ENCODE results near the gene IFT74.

IFT74 gene

DNA sequence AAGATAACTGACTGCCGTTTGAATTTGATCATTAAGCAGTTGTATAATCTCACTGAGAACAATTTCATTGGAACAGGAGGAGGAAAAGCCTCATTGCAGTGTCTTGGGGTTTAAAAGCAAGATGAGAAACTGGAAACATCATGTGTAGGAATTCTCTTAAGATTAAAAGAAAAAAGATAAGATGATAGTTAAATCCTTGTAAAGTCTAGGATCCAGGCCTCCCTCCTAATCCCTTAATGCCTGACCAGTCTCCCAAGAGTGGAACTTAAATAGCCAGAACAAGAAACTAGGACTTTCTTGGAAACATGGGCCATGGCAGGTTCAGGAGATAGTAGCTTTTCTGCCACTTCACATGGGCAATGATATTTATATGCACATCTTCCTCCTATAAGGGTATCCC lies 86.3 kb downstream of the IFT74 start:
- no peak for DNase-seq (ENCODE audit: low read depth)
- no peak for TF ChIP-seq CTCF (IDR thresholded peaks at IDR 0.05; ENCODE audit: control insufficient read depth, extremely low read depth, insufficient read depth)
- H3K4me3 ChIP-seq (ENCODE audit: low read depth, low read length): no peak overlapping the region

DNA sequence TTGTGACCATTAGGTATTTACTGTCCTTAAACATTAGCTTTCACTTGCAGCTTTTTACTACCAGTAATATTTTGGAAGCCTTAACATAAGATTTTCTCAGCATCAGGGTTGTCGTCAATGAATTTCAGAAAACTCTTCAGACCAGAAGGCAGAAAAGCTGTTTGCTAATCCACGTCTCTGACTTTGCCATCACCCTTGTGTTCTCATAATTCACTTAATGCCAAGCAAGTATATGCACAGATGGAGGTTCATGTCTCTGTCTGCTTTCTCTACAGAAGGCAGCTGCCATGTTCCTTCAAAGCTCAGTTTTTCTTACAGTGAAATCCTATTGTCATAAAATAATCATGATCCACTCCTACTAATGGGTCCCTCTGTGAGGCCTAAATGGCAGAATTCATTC lies 87.0 kb downstream of the IFT74 start:
- TF ChIP-seq CTCF (IDR thresholded peaks at IDR 0.05; ENCODE audit: control insufficient read depth, extremely low read depth, insufficient read depth): no peak
- no peak for DNase-seq (ENCODE audit: low read depth)
- no peak overlapping the region for H3K4me3 ChIP-seq (ENCODE audit: low read depth, low read length)

- no peak for DNase-seq (ENCODE audit: low read depth)
- no peak for TF ChIP-seq CTCF (IDR thresholded peaks at IDR 0.05; ENCODE audit: control insufficient read depth, extremely low read depth, insufficient read depth)
- no peak overlapping the region for H3K4me3 ChIP-seq (ENCODE audit: low read depth, low read length)
Observed at GRCh38 chr9:27047136-27047535, 90.9 kb downstream of the IFT74 start.

- peak overlapping the region; percentile 5; the same call in 1 of the 2 replicates for H3K4me3 ChIP-seq (ENCODE audit: low read depth, low read length)
- peak; percentile 74 for DNase-seq (ENCODE audit: low read depth)
- no peak for TF ChIP-seq CTCF (IDR thresholded peaks at IDR 0.05; ENCODE audit: control insufficient read depth, extremely low read depth, insufficient read depth)
Observed at GRCh38 chr9:27053369-27054022, 97.3 kb downstream of the IFT74 start.

DNA sequence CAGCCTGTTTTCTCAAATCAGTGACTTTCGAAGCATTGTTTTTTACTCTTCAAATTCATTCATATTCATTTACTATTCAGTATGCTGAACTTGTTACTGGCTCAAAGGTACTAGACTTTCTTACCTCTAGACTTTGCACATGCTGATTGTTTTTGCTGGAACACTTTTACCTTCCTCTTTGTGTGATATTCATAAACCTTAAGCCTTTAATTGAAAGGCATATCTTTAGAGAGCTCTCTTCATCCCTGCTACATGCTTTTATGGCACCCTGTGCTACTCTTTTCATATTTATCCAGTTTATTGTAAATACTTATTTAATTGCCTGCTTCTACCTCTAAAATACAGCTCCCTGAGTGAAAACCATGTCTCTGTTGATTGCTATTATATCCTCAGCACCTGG lies 97.9 kb downstream of the IFT74 start:
- no peak for TF ChIP-seq CTCF (IDR thresholded peaks at IDR 0.05; ENCODE audit: control insufficient read depth, extremely low read depth, insufficient read depth)
- no peak for DNase-seq (ENCODE audit: low read depth)
- peak overlapping the region; percentile 5; the same call in 1 of the 2 replicates for H3K4me3 ChIP-seq (ENCODE audit: low read depth, low read length)

DNA sequence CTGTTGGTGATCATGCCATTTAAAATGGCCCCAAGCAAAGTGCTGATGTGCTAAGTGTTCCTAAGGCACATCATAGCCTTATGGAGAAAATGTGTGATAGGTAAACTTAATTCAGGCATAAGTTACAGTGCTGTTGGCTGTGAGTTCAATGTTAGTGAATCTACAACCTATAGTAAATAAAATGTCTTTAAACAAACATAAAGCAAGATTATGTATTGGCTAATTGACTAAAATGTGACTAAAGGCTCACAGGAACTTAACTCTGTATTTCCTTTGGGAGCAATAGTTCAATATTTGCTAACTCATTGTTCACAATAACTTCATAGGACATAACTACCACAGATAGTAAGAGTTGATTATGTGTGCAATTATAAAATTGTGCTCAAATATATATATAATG lies 98.6 kb downstream of the IFT74 start:
- peak; percentile 38 for DNase-seq (ENCODE audit: low read depth)
- no peak for TF ChIP-seq CTCF (IDR thresholded peaks at IDR 0.05; ENCODE audit: control insufficient read depth, extremely low read depth, insufficient read depth)

DNA sequence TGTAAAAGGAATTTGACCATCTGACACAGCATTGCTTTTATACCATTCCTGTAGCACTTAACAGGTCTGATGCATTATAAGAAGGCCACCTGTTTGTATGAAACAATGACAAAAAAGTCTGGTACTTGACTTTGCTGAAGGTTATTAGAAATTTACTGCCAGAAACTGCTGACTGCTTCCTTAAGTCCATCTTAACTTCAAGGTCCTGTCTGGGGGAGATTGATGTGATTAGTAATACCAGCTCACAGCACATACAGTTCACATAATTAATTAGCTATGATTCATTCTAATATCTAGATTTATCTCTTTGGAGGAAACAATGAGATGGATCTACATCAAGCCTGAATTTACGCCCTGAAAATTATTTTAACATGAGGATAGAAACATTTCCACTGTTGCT lies 103.2 kb downstream of the IFT74 start:
- no peak for DNase-seq (ENCODE audit: low read depth)
- no peak overlapping the region for H3K4me3 ChIP-seq (ENCODE audit: low read depth, low read length)
- no peak for TF ChIP-seq CTCF (IDR thresholded peaks at IDR 0.05; ENCODE audit: control insufficient read depth, extremely low read depth, insufficient read depth)

More for the DNA sequence above, 98.6 kb downstream of the IFT74 start:
- H3K4me3 ChIP-seq (ENCODE audit: low read depth, low read length): no peak overlapping the region
